Measurements from ENCODE around the gene LENG8. TPM values are rescaled to one million over a fixed set of nuclear protein-coding genes. Genes with fewer than 3 reads are reported as not detected.
"Not testable (repeated sequence)": the region's sequence is repeated elsewhere in the genome, so short reads cannot be mapped to it uniquely, and the experiment has no call there.

LENG8 gene
- total and polyA plus RNA-seq, 2 of the 13 experiments (the other 11 are each of a cell fraction or from before 2014, with no cell fraction given), result 14.3 to 41.9 TPM

GRCh38 chr19:54493967-54494585 lies 45.1 kb downstream of the LENG8 start:
- TF ChIP-seq ZNF430 (CRISPR knock-in tag; IDR thresholded peaks at IDR 0.05) (no peak), SSRP1 (CRISPR knock-in tag; IDR thresholded peaks at IDR 0.05) (no peak), KDM6A (CRISPR knock-in tag; IDR thresholded peaks at IDR 0.05; ENCODE audit: low read depth) (no peak), XBP1 (CRISPR knock-in tag; IDR thresholded peaks at IDR 0.05) (no peak), TMF1 (CRISPR knock-in tag; IDR thresholded peaks at IDR 0.05; ENCODE audit: low read depth) (no peak), ZNF101 (CRISPR knock-in tag; IDR thresholded peaks at IDR 0.05; ENCODE audit: borderline replicate concordance, low read depth) (no peak)
- FAIRE-seq, result no peak

DNA sequence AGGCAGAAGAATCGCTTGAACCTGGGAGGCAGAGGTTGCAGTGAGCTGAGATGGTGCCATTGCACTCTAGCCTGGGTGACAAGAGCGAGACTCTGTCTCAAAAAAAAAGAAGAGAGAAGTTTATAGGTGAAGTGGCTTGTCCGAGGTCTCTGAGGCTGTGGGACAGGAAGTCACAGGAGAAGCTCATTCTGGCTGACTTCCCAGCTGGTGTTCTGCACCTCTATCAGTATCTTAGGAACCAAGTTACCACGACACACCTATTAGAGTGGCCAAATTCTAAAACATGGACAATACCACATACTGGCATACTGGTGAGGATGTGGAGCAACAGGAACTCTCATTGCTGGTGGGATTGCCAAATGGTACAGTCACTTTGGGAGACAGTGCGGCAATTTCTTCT lies 46.3 kb downstream of the LENG8 start:
- H4K20me1 ChIP-seq (ENCODE audit: insufficient read depth, low read length); H3K9me3 ChIP-seq (ENCODE audit: low read length); H2AFZ ChIP-seq (ENCODE audit: low read length); H3K4me3 ChIP-seq (replicated peaks in 1 of 3; ENCODE audit: insufficient read depth in 1 of 3, low read depth in 2 of 3, low read length in 3 of 3); in situ Hi-C loops (cut with HindIII; ENCODE audit: extremely low pct_ligation_motif_present, low pct_unique_long_range_greater_than_20kb); DNase-seq (ENCODE audit: low spot score); H3K36me3 ChIP-seq (replicated peaks in 1 of 2; ENCODE audit: control insufficient read depth in 1 of 2, insufficient read depth in 2 of 2, low read length in 2 of 2); CTCF ChIA-PET (ENCODE audit: low intra/inter-chr PET ratio, low total read pairs); intact Hi-C loops (cut with micrococcal nuclease; ENCODE audit: unreplicated experiment); BruUV-seq (replicated peaks); H3K9ac ChIP-seq (ENCODE audit: insufficient read depth, low read depth, low read length); H3K79me2 ChIP-seq (ENCODE audit: insufficient read depth, low read length); ATAC-seq; H3K27ac ChIP-seq (ENCODE audit: extremely low read length, insufficient read depth, low read length); H3K4me2 ChIP-seq (ENCODE audit: low read depth, low read length); H3K4me1 ChIP-seq (ENCODE audit: insufficient read depth, low read length); POLR2A ChIA-PET: not testable (repeated sequence)
- WGBS (ENCODE audit: low lambda C conversion rate), result 8% methylated on average over 5 of the region's 5 CpGs
- H3K27me3 ChIP-seq (ENCODE audit: control insufficient read depth in 1 of 2, insufficient read depth in 2 of 2, low read length in 2 of 2), result peaks cover 0 to 10% of the 10 kb centered on the region in 2 experiments; a peak in 2 of 5 replicates
- FAIRE-seq, result peak; percentile 37

More at GRCh38 chr19:54493967-54494585, 45.1 kb downstream of the LENG8 start:
- ChIA-PET CTCF (ENCODE audit: low intra/inter-chr PET ratio, low total read pairs) (no interaction called here), POLR2A (no interaction called here)
- no peak for ATAC-seq
- Histone ChIP-seq H3K36me3 (replicated peaks in 1 of 2; ENCODE audit: control insufficient read depth in 1 of 2, insufficient read depth in 2 of 2, low read length in 2 of 2) (no peaks in the 10 kb centered on the region), H4K20me1 (ENCODE audit: insufficient read depth, low read length) (no peaks in the 10 kb centered on the region), H3K27me3 (ENCODE audit: control insufficient read depth in 1 of 2, insufficient read depth in 2 of 2, low read length in 2 of 2) (peaks cover 2 to 20% of the 10 kb centered on the region in 2 experiments; a peak in 4 of 5 replicates), H3K79me2 (ENCODE audit: insufficient read depth, low read length) (no peaks in the 10 kb centered on the region), H3K4me3 (replicated peaks in 1 of 3; ENCODE audit: insufficient read depth in 1 of 3, low read depth in 2 of 3, low read length in 3 of 3) (no peak overlapping the region), H2AFZ (ENCODE audit: low read length) (no peak overlapping the region), H3K9ac (ENCODE audit: insufficient read depth, low read depth, low read length) (no peak overlapping the region), H3K9me3 (ENCODE audit: low read length) (no peaks in the 10 kb centered on the region), H3K27ac (ENCODE audit: extremely low read length, insufficient read depth, low read length) (no peak overlapping the region), H3K4me1 (ENCODE audit: insufficient read depth, low read length) (no peaks in the 10 kb centered on the region), H3K4me2 (ENCODE audit: low read depth, low read length) (no peak overlapping the region)
- intact Hi-C loops (cut with micrococcal nuclease; ENCODE audit: unreplicated experiment) (no loop called here), in situ Hi-C loops (cut with HindIII; ENCODE audit: extremely low pct_ligation_motif_present, low pct_unique_long_range_greater_than_20kb) (no loop called here)
- WGBS (ENCODE audit: low lambda C conversion rate), result 23% methylated on average over 10 of the region's 10 CpGs
- no peak for DNase-seq (ENCODE audit: low spot score)
- no TSS peak for BruUV-seq (replicated peaks)

GRCh38 chr19:54497747-54498450 lies 48.9 kb downstream of the LENG8 start:
- H3K27me3 ChIP-seq (ENCODE audit: control insufficient read depth in 1 of 2, insufficient read depth in 2 of 2, low read length in 2 of 2); CTCF ChIA-PET (ENCODE audit: low intra/inter-chr PET ratio, low total read pairs); H3K36me3 ChIP-seq (replicated peaks in 1 of 2; ENCODE audit: control insufficient read depth in 1 of 2, insufficient read depth in 2 of 2, low read length in 2 of 2); in situ Hi-C loops (cut with HindIII; ENCODE audit: extremely low pct_ligation_motif_present, low pct_unique_long_range_greater_than_20kb); POLR2A ChIA-PET; BruUV-seq (replicated peaks); DNase-seq (ENCODE audit: low spot score); FAIRE-seq; H2AFZ ChIP-seq (ENCODE audit: low read length); ATAC-seq; H3K9me3 ChIP-seq (ENCODE audit: low read length); H3K27ac ChIP-seq (ENCODE audit: extremely low read length, insufficient read depth, low read length); intact Hi-C loops (cut with micrococcal nuclease; ENCODE audit: unreplicated experiment); H3K9ac ChIP-seq (ENCODE audit: insufficient read depth, low read depth, low read length); H4K20me1 ChIP-seq (ENCODE audit: insufficient read depth, low read length); H3K79me2 ChIP-seq (ENCODE audit: insufficient read depth, low read length); H3K4me1 ChIP-seq (ENCODE audit: insufficient read depth, low read length); H3K4me3 ChIP-seq (replicated peaks in 1 of 3; ENCODE audit: insufficient read depth in 1 of 3, low read depth in 2 of 3, low read length in 3 of 3); H3K4me2 ChIP-seq (ENCODE audit: low read depth, low read length): not testable (repeated sequence)
- WGBS (ENCODE audit: low lambda C conversion rate), result 36% methylated on average over 8 of the region's 15 CpGs

DNA sequence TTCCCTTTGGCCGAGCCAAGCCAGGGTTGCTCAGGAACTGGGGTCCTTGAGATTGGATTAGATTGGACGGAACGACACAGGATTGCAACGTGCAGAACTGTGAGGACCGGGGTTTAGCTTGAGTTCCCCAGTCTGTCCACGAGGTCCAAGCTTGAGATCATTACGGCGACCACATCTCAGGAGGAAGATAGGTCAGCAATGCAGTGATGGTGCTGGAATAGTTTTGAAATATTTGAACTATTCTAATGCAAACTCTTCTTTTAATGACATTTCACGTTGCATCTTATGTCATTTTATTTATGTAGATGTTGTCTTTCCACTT lies 49.4 kb downstream of the LENG8 start:
- H3K9me3 ChIP-seq (ENCODE audit: low read length); ATAC-seq; DNase-seq (ENCODE audit: low spot score); H3K36me3 ChIP-seq (replicated peaks in 1 of 2; ENCODE audit: control insufficient read depth in 1 of 2, insufficient read depth in 2 of 2, low read length in 2 of 2); H2AFZ ChIP-seq (ENCODE audit: low read length); FAIRE-seq; BruUV-seq (replicated peaks); H4K20me1 ChIP-seq (ENCODE audit: insufficient read depth, low read length); intact Hi-C loops (cut with micrococcal nuclease; ENCODE audit: unreplicated experiment); H3K9ac ChIP-seq (ENCODE audit: insufficient read depth, low read depth, low read length); H3K4me3 ChIP-seq (replicated peaks in 1 of 3; ENCODE audit: insufficient read depth in 1 of 3, low read depth in 2 of 3, low read length in 3 of 3); H3K4me1 ChIP-seq (ENCODE audit: insufficient read depth, low read length); H3K79me2 ChIP-seq (ENCODE audit: insufficient read depth, low read length); H3K27ac ChIP-seq (ENCODE audit: extremely low read length, insufficient read depth, low read length); in situ Hi-C loops (cut with HindIII; ENCODE audit: extremely low pct_ligation_motif_present, low pct_unique_long_range_greater_than_20kb); H3K4me2 ChIP-seq (ENCODE audit: low read depth, low read length); CTCF ChIA-PET (ENCODE audit: low intra/inter-chr PET ratio, low total read pairs); H3K27me3 ChIP-seq (ENCODE audit: control insufficient read depth in 1 of 2, insufficient read depth in 2 of 2, low read length in 2 of 2); POLR2A ChIA-PET: not testable (repeated sequence)
- WGBS (ENCODE audit: low lambda C conversion rate), result 51% methylated on average over 8 of the region's 9 CpGs

Data from HepG2 (cell line).